DMS79 treated with DMSO at 0.1 percent for 48 hours (cell line): ENCODE results near the gene VAV2.

Experiments
- DNase-seq: peaks from one replicate; lab custom pipeline; 2025; lab: John Stamatoyannopoulos, UW

The VAV2 gene

GRCh38 chr9:133875131-133875530 is 117.0 kb downstream of the VAV2 start:
- DNase-seq: no peak

GRCh38 chr9:133874659-133875058 is 117.5 kb downstream of the VAV2 start:
- DNase-seq: no peak

DNA sequence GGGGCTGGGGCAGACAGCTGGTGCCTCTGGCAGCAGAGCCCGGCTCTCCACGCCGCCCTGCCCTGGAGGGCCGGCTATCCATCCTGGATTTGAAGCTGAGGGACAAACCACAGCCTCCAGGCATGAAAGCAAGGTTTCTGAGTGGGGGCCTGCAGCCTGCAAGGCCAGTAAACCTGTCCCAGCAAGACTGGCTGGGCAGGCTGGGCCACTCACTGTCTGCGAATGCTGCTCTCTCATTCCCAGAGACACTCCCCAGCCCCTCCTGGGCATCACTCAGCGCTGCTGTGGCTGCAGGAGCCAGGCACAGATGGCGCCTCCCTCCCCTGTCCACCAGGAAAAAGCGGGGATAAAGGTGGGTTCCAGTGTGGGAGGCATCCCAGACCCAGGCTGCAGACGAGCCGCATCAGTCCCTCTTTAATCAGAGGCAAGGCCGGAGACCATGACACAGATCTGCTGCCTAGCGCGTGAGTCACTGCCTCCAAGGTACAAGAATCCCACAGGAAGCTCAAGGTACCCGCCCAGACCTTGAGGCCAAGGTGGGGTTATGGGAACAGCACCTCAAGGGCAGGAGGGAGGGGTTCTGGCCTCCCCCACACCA is 118.0 kb downstream of the VAV2 start:
- peak; percentile 59 for DNase-seq

DNA sequence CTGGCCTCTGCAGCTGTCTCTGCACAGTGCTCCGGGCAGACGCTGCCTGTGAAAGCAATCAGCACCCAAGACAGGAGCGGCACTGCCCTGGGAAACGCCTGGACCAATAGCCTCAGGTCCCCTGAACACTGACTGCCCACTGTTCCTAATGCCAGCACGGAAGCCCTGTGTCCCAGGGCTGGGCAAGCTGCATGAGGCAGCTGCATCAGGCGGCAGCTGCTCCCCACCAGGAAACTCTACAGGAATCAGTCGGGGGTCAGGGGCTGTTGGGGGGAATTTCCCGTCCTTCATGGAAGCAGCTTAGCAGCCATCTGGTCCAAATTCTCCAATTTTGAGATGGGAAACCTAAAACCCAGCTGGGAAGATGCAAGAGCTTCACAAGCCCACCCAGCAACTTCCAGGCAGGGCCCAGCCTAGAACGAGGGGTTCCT is 118.6 kb downstream of the VAV2 start:
- DNase-seq: no peak

GRCh38 chr9:133873009-133873408 is 119.1 kb downstream of the VAV2 start:
- DNase-seq: no peak

GRCh38 chr9:133870598-133871595 is 121.2 kb downstream of the VAV2 start:
- DNase-seq: no peak

DNA sequence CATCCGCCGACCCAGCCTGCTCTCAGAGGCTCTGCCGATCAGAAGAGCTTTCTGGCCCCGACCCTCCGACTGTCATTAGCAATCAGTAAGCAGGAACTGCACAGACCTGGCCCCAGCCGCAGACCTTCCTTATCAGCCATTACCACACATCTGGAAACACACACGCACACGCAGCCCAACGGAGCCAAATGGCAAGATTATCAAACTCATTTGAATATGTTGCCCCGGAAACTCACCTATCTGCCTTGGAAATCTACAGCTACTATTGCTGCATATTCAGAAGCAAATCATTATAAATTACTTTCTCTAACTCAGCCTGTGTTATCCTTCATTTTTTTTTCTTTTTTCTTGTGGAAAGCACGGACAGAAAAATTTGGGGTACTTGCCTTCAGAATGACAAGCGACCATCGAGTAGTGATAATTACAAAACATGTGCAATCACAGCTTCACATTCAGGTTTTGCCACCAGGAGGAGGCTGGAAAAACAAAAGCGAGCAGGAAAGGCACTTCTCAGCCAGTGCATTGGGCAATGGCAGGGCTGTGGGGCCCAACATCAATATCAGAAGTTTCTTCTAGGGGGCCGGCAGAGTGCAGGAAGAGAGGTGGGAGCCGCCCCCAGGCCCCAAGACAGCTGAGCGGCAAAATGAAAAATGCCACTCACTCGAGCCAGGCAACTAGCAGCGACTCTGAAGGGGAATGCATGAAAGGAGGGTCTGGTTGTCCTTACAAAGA is 122.3 kb downstream of the VAV2 start:
- no peak for DNase-seq

DNA sequence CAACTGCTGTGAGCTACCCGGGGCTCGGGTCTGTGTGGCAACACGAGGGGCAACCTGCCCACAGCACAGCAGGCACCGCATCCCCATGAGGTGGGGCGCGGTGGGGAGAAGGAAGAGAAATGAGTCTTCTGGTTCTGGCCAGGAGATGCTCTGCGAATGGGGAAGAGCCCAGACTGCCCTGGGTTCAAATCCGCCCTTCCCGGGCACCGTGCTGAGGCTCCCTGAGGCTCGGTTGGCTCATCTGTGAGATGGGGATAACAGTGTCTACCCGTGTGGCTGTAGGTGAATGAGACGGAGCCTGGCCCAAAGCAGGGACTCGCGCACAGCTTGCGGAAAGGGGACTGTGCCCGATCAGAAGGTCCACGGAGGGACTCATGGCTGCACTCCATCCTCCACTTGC is 123.9 kb downstream of the VAV2 start:
- no peak for DNase-seq

DNA sequence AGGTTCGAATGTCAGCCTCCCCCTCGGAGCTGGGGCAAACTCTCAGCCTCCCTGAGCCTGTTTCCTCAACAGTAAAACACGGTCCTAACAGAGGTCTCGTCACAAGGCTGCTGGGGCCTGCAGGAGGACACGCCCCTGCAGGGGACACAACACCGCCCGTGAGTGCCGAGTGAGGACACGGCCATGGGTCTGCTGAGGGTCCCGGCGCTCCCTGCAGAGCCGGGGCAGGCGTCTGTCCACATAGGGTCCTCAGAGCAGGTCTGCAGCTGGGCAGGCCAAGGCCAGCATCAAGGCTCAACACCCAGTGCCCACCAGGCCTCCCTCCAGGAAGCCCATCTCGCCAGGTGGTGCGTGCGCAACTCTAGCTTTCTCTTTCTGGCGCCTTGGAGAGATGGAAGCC is 125.2 kb downstream of the VAV2 start:
- DNase-seq: no peak

- no peak for DNase-seq
Observed at GRCh38 chr9:133864011-133864410, 128.1 kb downstream of the VAV2 start.

DNA sequence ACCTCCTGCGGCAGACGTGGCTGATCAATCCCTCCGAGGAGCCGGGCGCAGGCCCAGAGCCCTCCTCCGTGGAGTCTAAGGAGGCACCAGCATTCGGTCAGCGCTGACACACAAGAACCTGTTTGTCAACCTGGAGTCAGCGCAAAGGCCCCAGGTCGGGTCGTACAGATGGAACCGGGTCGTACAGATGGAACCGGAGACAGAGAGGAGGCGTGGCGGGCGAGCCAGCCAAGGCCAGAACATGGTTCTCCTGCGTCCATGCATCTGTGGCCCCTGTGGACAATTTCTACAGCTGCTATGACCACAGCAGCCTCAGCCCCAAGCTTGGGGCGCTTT is 128.9 kb downstream of the VAV2 start:
- DNase-seq: no peak

- DNase-seq: no peak
Observed at GRCh38 chr9:133862585-133863256, 129.4 kb downstream of the VAV2 start.

DNA sequence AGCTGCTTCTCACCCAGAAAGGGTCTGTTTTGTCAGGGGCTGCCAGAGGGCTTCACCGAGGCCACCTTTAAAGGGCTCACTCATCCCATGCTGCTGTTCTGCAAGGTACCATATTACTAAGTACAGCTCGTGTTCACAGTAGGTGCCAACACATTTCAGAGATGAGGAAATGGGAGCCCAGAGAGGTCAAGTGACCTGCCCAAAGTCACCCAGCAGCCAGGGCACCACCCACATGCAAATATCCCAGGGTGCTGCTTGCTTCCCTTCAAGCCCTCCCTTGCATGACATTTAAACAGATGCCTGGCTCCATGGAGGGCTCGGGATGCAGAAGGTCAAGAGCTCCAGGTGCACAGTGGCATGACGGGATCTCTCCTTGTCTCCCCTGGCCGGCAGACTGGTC is 130.4 kb downstream of the VAV2 start:
- no peak for DNase-seq

DNA sequence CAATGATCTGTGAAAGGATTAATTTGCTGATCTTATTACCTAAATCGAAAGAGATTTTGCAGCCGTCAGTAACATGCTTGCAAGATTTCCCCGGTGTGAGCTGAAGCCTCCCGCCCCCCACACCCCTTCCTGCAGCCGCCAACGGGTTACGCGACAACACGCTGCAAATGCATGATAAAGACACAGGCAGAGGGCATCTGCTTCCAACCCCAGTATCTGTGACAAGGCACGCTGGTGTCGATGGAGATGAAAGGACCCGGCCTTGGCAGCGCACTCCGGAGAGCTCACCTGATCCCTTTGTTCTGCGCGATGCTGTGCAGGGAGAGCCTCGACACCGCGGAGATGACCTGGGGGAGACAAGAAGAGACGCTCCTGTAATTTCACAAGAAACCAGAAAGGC is 131.0 kb downstream of the VAV2 start:
- DNase-seq: no peak

- no peak for DNase-seq
Observed at GRCh38 chr9:133858771-133859170, 133.4 kb downstream of the VAV2 start.

GRCh38 chr9:133857639-133858038 is 134.5 kb downstream of the VAV2 start:
- no peak for DNase-seq

DNA sequence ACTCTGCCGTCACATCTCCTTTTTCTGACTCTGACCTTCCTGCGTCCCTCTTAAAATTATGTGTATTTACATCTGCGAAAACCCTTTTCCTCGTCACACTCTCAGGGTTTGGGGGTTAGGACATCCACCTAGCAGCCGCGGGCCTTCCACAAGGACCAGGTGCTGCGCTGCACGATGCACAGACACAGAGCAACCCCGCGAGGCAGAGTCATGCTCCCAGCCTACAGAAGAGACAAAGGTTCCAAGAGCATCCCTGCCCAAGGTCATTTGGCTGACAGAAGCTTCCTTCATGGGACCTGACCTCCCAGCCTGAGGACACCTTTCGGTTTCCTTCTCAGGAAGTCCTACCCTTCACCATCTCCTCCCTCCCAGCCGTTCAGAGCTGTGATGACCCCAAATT is 135.3 kb downstream of the VAV2 start:
- DNase-seq: no peak

- DNase-seq: no peak
Observed at GRCh38 chr9:133855802-133856521, 136.2 kb downstream of the VAV2 start.

DNA sequence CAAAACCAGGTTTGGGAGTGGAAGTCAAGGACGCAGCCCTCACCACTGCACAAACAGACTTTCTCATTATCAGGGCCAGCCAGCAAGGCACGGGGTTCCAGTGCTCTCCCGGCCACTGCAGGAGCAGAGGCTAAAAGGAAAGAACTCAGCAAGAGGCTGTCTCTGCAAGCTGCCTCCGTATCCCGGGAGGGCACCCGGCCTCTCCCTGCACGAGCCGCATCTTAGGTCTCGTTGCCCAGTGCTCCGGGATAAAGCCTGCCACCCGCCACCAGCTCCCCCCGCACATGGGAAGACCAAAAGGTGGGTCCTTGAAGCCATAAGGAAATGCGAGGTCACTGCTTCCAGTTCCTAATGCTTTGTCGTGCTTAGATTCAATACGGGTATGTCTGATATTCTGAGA is 136.8 kb downstream of the VAV2 start:
- DNase-seq: no peak

DNA sequence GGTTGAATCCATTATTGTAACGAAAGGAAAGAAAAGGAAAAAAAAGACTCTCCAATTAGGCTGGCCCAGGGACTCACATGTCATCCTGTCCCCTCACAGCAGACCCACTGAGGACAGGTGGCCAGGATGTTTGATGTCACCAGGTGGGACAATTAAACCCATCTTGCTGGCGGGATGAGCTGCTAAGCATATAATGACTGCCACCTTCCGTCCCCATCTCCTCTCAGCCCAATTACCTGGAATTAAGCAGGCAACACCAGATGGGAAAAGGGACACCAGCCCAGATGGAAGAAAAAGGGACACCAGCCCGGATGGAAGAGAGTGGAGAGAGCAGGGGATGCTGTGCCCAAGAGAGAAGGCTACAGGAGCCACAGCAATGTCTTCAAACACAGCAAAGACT is 137.4 kb downstream of the VAV2 start:
- no peak for DNase-seq

- no peak for DNase-seq
Observed at GRCh38 chr9:133854048-133854447, 138.1 kb downstream of the VAV2 start.

- DNase-seq: no peak
Observed at GRCh38 chr9:133853331-133853730, 138.8 kb downstream of the VAV2 start.
